Adrenal gland (tissue), 12 donors: ENCODE data around the gene FYTTD1. TPM values are rescaled to one million over a fixed set of nuclear protein-coding genes. Genes with fewer than 3 reads are reported as not detected.

ENCODE experiments used
- DNase-seq, 7 donors: peaks; one replicate each; pipeline ENCODE4 v3.0.0-alpha.2; 2019 to 2020
- H3K27ac ChIP-seq, 5 donors: fragments of 200-600 bp; sonication (generic) in 4 of 5; 1 replicate in 3 of 5; 2 replicates in 2 of 5; pipeline versions ENCODE4 v1.5.1 to v1.8.0; 2016 to 2020; ENCODE audit warnings: mild to moderate bottlenecking in 1 of 5
- H3K27me3 ChIP-seq: fragments of 200-600 bp; 2 replicates; pipeline ENCODE4 v1.8.0; 2021
- H3K36me3 ChIP-seq, 2 donors: fragments of 200-600 bp; replicated peaks in 1 of 2; 1 replicate in 1 of 2; 2 replicates in 1 of 2; pipeline versions ENCODE4 v1.5.1 to v1.8.0; 2018 to 2022
- H3K4me1 ChIP-seq, 2 donors: fragments of 200-600 bp; replicated peaks in 1 of 2; 1 replicate in 1 of 2; 2 replicates in 1 of 2; pipeline versions ENCODE4 v1.5.1 to v1.8.0; 2018 to 2021
- H3K4me3 ChIP-seq, 4 donors: fragments of 200-600 bp; sonication (generic) in 3 of 4; one replicate each; pipeline ENCODE4 v1.5.1; 2016 to 2018
- H3K9me3 ChIP-seq, 3 donors: fragments of 200-600 bp; sonication (generic) in 1 of 3; replicated peaks in 1 of 3; 1 replicate in 2 of 3; 2 replicates in 1 of 3; pipeline versions ENCODE4 v1.5.1 to v1.8.0; 2016 to 2021
- POLR2A ChIP-seq, 2 donors: fragments of 450-650 bp; IDR thresholded peaks; one replicate each; pipeline ENCODE4 v1.6.1; 2017; ENCODE audit warnings: antibody characterized with exemption in 2 of 2, mild to moderate bottlenecking in 2 of 2, moderate library complexity in 1 of 2
- WGBS, 4 donors: extraction: QIAGEN DNeasy Blood & Tissue Kit in 2 of 4; methylation state at CpG; one replicate each; pipeline versions ENCODE4 v1.1.5 to v1.1.7; 2013 to 2017; 5-methylcytosine and 5-hydroxymethylcytosine counted together
- intact Hi-C, 2 donors: fragments of 100-400 bp; cut with DNase I; formaldehyde crosslinking; loops; one replicate each; pipeline versions ENCODE4 v1.14.1 to v1.15.0; 2022 to 2023
- polyA plus RNA-seq, 3 donors: library from polyadenylated mRNA; stranded (reverse); fragments of 200-250 nt in 2 of 3; fragments of 350-450 nt in 1 of 3; fragmentation: Illumina TruSeq in 1 of 3; extraction: RNeasy Lipid Tissue Mini Kit (QIAGEN cat#74804) in 1 of 3; gene quantifications; one replicate each; pipeline ENCODE4 v1.2.3, GENCODE V29; 2013 to 2014
- total RNA-seq, 9 donors: library from RNA; depleted of rRNA in 4 of 9; stranded (reverse); fragments of >200 nt in 4 of 9; fragments of 120-200 nt in 1 of 9; fragmentation: NEBNext Ultra II Directional in 1 of 9; extraction: Animal tissue kit (Norgen Biotek cat#: 25700) in 1 of 9; gene quantifications; one replicate each; pipeline versions ENCODE4 v1.1.0 to v1.2.4, GENCODE V29; 2013 to 2023
- TF ChIP-seq, protein P1 (sequence below), 6 experiments: fragments of 450-650 bp in 4 of 6; fragments of 200-600 bp in 2 of 6; sonication (generic) in 1 of 6; IDR thresholded peaks; 1 replicate in 5 of 6; 2 replicates in 1 of 6; pipeline versions ENCODE4 v1.5.1 to v1.8.0; 2016 to 2021; ENCODE audit warnings: antibody characterized with exemption in 6 of 6, mild to moderate bottlenecking in 2 of 6, moderate library complexity in 1 of 6
- donor health status: healthy with polysubstance abuse.
- donor health status: Bipolar disorder and iron deficiency.
- donor health status: DM: yes; HTN: yes; CAD: no.
- donor health status: DM: no; HTN: no; CAD: no.
- donor health status: DM: no; HTN: no; CAD: no.
- donor health status: DM: yes; HTN: yes; CAD: no.

Gene FYTTD1
- total and polyA plus RNA-seq, 12 donors, result 10.1 to 70.4 (median 45.6) TPM

DNA sequence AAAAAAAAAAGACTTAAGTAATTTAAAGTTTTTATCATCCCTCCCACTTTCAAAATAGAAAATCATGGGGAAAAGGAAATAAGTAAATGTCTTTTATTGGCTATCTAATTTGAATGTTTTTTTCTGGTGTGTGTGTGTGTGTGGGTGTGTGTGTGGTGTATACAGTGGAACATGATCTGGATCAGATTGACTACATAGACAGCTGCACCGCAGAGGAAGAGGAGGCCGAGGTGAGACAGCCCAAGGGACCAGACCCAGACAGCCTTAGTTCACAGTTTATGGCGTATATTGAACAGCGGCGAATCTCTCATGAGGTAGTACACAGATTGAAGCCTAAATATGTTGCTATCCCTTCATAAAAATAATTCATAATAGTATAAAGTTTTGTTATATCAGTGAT, 85.8 kb downstream of the FYTTD1 start:
- no peak overlapping the region for H3K27ac ChIP-seq
- intact Hi-C loops, result no loop called here
- TF ChIP-seq, protein P1, sequence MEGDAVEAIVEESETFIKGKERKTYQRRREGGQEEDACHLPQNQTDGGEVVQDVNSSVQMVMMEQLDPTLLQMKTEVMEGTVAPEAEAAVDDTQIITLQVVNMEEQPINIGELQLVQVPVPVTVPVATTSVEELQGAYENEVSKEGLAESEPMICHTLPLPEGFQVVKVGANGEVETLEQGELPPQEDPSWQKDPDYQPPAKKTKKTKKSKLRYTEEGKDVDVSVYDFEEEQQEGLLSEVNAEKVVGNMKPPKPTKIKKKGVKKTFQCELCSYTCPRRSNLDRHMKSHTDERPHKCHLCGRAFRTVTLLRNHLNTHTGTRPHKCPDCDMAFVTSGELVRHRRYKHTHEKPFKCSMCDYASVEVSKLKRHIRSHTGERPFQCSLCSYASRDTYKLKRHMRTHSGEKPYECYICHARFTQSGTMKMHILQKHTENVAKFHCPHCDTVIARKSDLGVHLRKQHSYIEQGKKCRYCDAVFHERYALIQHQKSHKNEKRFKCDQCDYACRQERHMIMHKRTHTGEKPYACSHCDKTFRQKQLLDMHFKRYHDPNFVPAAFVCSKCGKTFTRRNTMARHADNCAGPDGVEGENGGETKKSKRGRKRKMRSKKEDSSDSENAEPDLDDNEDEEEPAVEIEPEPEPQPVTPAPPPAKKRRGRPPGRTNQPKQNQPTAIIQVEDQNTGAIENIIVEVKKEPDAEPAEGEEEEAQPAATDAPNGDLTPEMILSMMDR (IDR thresholded peaks at IDR 0.05), result no peak
- TF ChIP-seq POLR2A (IDR thresholded peaks at IDR 0.05), result no peak
- H3K36me3 ChIP-seq, result peaks cover 0 to 47% of the 10 kb centered on the region in 2 donors
- 96 to 97% (median 97%) methylated on average over 5 of the region's 5 CpGs for WGBS, 4 donors
- no peaks in the 10 kb centered on the region for H3K9me3 ChIP-seq
- no peak for DNase-seq
- no peak overlapping the region for H3K4me3 ChIP-seq
- H3K4me1 ChIP-seq, result no peaks in the 10 kb centered on the region
- no peaks in the 10 kb centered on the region for H3K27me3 ChIP-seq

DNA sequence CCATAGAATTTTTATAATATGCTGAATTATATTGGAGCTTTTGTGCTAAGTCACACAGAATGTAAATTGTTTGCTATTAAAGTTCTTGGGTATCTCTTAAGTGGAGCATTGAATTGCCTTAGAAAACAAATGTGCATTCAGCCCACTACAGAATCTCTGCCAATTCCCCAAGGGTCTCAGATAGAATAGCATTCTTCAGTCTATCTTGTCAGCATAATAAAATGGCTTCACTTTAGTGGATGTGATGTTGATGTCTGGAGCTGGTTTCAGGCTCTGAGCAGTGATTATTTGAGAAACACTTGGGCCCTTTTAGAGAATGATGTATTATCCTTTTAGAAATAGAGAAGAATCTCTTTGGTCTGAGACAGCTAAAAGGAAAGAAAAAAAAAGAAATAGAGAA, 86.6 kb downstream of the FYTTD1 start:
- H3K36me3 ChIP-seq, result peaks cover 0 to 47% of the 10 kb centered on the region in 2 donors
- no peak for DNase-seq
- H3K4me3 ChIP-seq, result no peak overlapping the region
- TF ChIP-seq, protein P1 (IDR thresholded peaks at IDR 0.05), result no peak
- TF ChIP-seq POLR2A (IDR thresholded peaks at IDR 0.05), result no peak
- H3K4me1 ChIP-seq, result no peaks in the 10 kb centered on the region
- H3K9me3 ChIP-seq, result no peaks in the 10 kb centered on the region
- intact Hi-C loops, result no loop called here
- no peaks in the 10 kb centered on the region for H3K27me3 ChIP-seq
- H3K27ac ChIP-seq, result no peak overlapping the region

Other genes with a start within 250 kb of the FYTTD1 start
- 10 to 100 TPM in 5 of 9 donors, 1 to 10 TPM in 4; 5.7 to 31.1 (median 11.0) TPM for gene BDH1, start 193.9 kb upstream of the FYTTD1 start, total RNA-seq
- gene BDH1, start 193.9 kb upstream of the FYTTD1 start, polyA plus RNA-seq, result 10 to 100 TPM in 2 of 3 donors, 1 to 10 TPM in 1; 6.0 to 19.7 (median 12.0) TPM
- gene RUBCN, start 13.0 kb upstream of the FYTTD1 start, total RNA-seq, result 10 to 100 TPM in 8 of 9 donors, 1 to 10 TPM in 1; 8.9 to 43.8 (median 21.4) TPM
- 10 to 100 TPM in 2 of 3 donors, 1 to 10 TPM in 1; 7.7 to 22.7 (median 13.4) TPM for gene RUBCN, start 13.0 kb upstream of the FYTTD1 start, polyA plus RNA-seq
- gene LRCH3, start 41.4 kb downstream of the FYTTD1 start, total RNA-seq, result 10 to 100 TPM; 28.6 to 54.9 (median 42.8) TPM
- gene LRCH3, start 41.4 kb downstream of the FYTTD1 start, polyA plus RNA-seq, result 10 to 100 TPM in 1 of 3 donors, 1 to 10 TPM in 2; 7.4 to 39.2 (median 9.7) TPM
- 1,000 to 10,000 TPM in 5 of 9 donors, 100 to 1,000 TPM in 4; 564 to 1,614 (median 1,018) TPM for gene RPL35A, start 200.3 kb downstream of the FYTTD1 start, total RNA-seq
- gene RPL35A, start 200.3 kb downstream of the FYTTD1 start, polyA plus RNA-seq, result 1,000 to 10,000 TPM in 2 of 3 donors, 100 to 1,000 TPM in 1; 944 to 1,561 (median 1,277) TPM
- gene LMLN, start 210.3 kb downstream of the FYTTD1 start, total RNA-seq, result 10 to 100 TPM in 2 of 9 donors, 1 to 10 TPM in 7; 3.0 to 11.2 (median 6.6) TPM
- 1 to 10 TPM; 3.3 to 6.7 (median 3.6) TPM for gene LMLN, start 210.3 kb downstream of the FYTTD1 start, polyA plus RNA-seq